ENCODE results near the gene DCLK1. TPM values are rescaled to one million over a fixed set of nuclear protein-coding genes. Genes with fewer than 3 reads are reported as not detected.

DCLK1 gene
- total RNA-seq, 1 experiment from 2014 or later = 36.2 TPM

- DNase-seq = no peak
- Histone ChIP-seq H3K4ac (ENCODE audit: low read depth, low read length) (no peak overlapping the region), H4K20me1 (ENCODE audit: control insufficient read depth, insufficient read depth, insufficient read length) (no peaks in the 10 kb centered on the region), H2BK15ac (ENCODE audit: low read depth, low read length) (no peak overlapping the region), H4K5ac (ENCODE audit: insufficient read length, low read depth, low read length) (no peak overlapping the region), H3K23ac (ENCODE audit: insufficient read length, low read depth, low read length) (no peak overlapping the region), H3K79me1 (ENCODE audit: insufficient read depth, low read depth, low read length, poor library complexity, severe bottlenecking) (no peaks in the 10 kb centered on the region), H2BK120ac (ENCODE audit: low read depth, low read length, poor library complexity, severe bottlenecking) (no peak overlapping the region), H2BK20ac (ENCODE audit: low read depth, low read length, poor library complexity, severe bottlenecking) (no peak overlapping the region), H3K4me2 (ENCODE audit: insufficient read depth, insufficient read length, low read length) (no peak overlapping the region), H3K23me2 (ENCODE audit: insufficient read length, low read depth, low read length, poor library complexity, severe bottlenecking) (no peaks in the 10 kb centered on the region), H3T11ph (ENCODE audit: low read length) (no peak overlapping the region), H3K56ac (ENCODE audit: insufficient read length, low read depth, low read length) (no peak overlapping the region), H4K91ac (ENCODE audit: insufficient read length, low read depth, low read length) (no peak overlapping the region), H3K79me2 (ENCODE audit: insufficient read depth, low read length) (no peaks in the 10 kb centered on the region), H3K18ac (ENCODE audit: insufficient read length, low read depth, low read length) (no peak overlapping the region), H3K27ac (ENCODE audit: insufficient read length, low read depth, low read length) (no peak overlapping the region), H3K9me3 (ENCODE audit: control insufficient read depth, low read depth, low read length) (no peaks in the 10 kb centered on the region), H2AK5ac (ENCODE audit: insufficient read length, low read length) (no peak overlapping the region), H3K14ac (ENCODE audit: insufficient read depth, low read length) (no peak overlapping the region), H3K27me3 (ENCODE audit: insufficient read depth, low read length) (no peaks in the 10 kb centered on the region), H2BK12ac (ENCODE audit: insufficient read length, low read depth, low read length) (no peak overlapping the region), H3K9ac (ENCODE audit: extremely low read depth, insufficient read length, low read length) (no peak overlapping the region), H3K4me1 (ENCODE audit: insufficient read depth, low read length) (0 out of 2 replicates have a peak, but pooled peaks cover 5% of the 10 kb centered on the region), H4K8ac (replicated peaks; ENCODE audit: insufficient read length, low read depth, low read length) (no peak overlapping the region), H2BK5ac (ENCODE audit: insufficient read length, low read length) (no peak overlapping the region), H2AFZ (ENCODE audit: low read length) (no peak overlapping the region)
- Mint-ChIP-seq H3K36me3 (ENCODE audit: insufficient read depth in 1 of 3, low read depth in 3 of 3) (no peaks in the 10 kb centered on the region; a peak in 1 of 7 replicates), H3K4me1 (no peaks in the 10 kb centered on the region), H3K9me3 (no peaks in the 10 kb centered on the region), H3K4me3 (no peak overlapping the region), H3K27ac (no peak overlapping the region), H3K27me3 (ENCODE audit: low read depth) (no peaks in the 10 kb centered on the region; the same call in 1 of the 2 replicates)
- no peak for TF ChIP-seq CTCF (conservative IDR thresholded peaks at IDR 0.05)
- no CpG with 5 or more reads among the region's 1 CpG for WGBS (ENCODE audit: extremely low coverage, insufficient read length, low lambda C conversion rate)
Measured at GRCh38 chr13:36114233-36114632, 16.9 kb downstream of the DCLK1 start.
